Activated CD8-positive, alpha-beta memory T cell treated with anti-CD3 and anti-CD28 coated beads, Interleukin-2, amount 50 U/mL, for 4 hours (primary cell): ENCODE data around the gene GBP4.
"Not testable (repeated sequence)": the region's sequence is repeated elsewhere in the genome, so short reads cannot be mapped to it uniquely, and the experiment has no call there.

ENCODE experiments used
- DNase-seq: peaks from one replicate; pipeline ENCODE4 v3.0.0-alpha.2; 2020

The GBP4 gene

GRCh38 chr1:89198491-89199072 lies at the start of gene GBP4:
TSS of gene GBP4 (minus strand) at chr1:89198942. CDS start at chr1:89198834, 108 bp downstream.
- DNase-seq, result peak; percentile 52

- DNase-seq, result no peak
Measured at GRCh38 chr1:89243046-89243445, 44.3 kb upstream of the GBP4 start.

GRCh38 chr1:89221341-89221740 lies 22.6 kb upstream of the GBP4 start:
- DNase-seq, result no peak

- DNase-seq, result not testable (repeated sequence)
Measured at GRCh38 chr1:89219851-89220250, 21.1 kb upstream of the GBP4 start.

- not testable (repeated sequence) for DNase-seq
Measured at GRCh38 chr1:89218941-89219340, 20.2 kb upstream of the GBP4 start.

- DNase-seq, result no peak
Measured at GRCh38 chr1:89213347-89213746, 14.6 kb upstream of the GBP4 start.

- DNase-seq, result no peak
Measured at GRCh38 chr1:89211035-89211634, 12.4 kb upstream of the GBP4 start.

GRCh38 chr1:89206373-89206772 lies 7.6 kb upstream of the GBP4 start:
- DNase-seq, result no peak

- no peak for DNase-seq
Measured at GRCh38 chr1:89203166-89203565, 4.4 kb upstream of the GBP4 start.

- no peak for DNase-seq
Measured at GRCh38 chr1:89201106-89201794, 2.5 kb upstream of the GBP4 start.

- DNase-seq, result no peak
Measured at GRCh38 chr1:89200663-89201062, 1.9 kb upstream of the GBP4 start.

- DNase-seq, result no peak
Measured at GRCh38 chr1:89199525-89200031, 836 bp upstream of the GBP4 start.

GRCh38 chr1:89198081-89198480 lies 661 bp downstream of the GBP4 start:
- no peak for DNase-seq

GRCh38 chr1:89195476-89195875 lies 3.3 kb downstream of the GBP4 start:
- DNase-seq, result no peak

GRCh38 chr1:89191314-89191713 lies 7.4 kb downstream of the GBP4 start:
- DNase-seq, result no peak

- DNase-seq, result no peak
Measured at GRCh38 chr1:89190017-89190416, 8.7 kb downstream of the GBP4 start.

- DNase-seq, result no peak
Measured at GRCh38 chr1:89179343-89179742, 19.4 kb downstream of the GBP4 start.

- DNase-seq, result no peak
Measured at GRCh38 chr1:89176971-89177370, 21.8 kb downstream of the GBP4 start.

GRCh38 chr1:89175601-89176256 lies 23.0 kb downstream of the GBP4 start, which contains the start of gene GBP7:
TSS of gene GBP7 (minus strand) at chr1:89176003. CDS start at chr1:89171935, 4,068 bp downstream.
- no peak for DNase-seq

- DNase-seq, result no peak
Measured at GRCh38 chr1:89174491-89174890, 24.3 kb downstream of the GBP4 start.

GRCh38 chr1:89172468-89173143 lies 26.1 kb downstream of the GBP4 start:
- no peak for DNase-seq

GRCh38 chr1:89171067-89171438 lies 27.7 kb downstream of the GBP4 start:
- no peak for DNase-seq
